ENCODE data around the gene ANKRD42. TPM values are rescaled to one million over a fixed set of nuclear protein-coding genes. Genes with fewer than 3 reads are reported as not detected.

ANKRD42 gene
- total and polyA plus RNA-seq, 2 donors (not counting 3 experiments of a cell fraction or from before 2014, with no cell fraction given) = 3.3 to 6.6 TPM

DNA sequence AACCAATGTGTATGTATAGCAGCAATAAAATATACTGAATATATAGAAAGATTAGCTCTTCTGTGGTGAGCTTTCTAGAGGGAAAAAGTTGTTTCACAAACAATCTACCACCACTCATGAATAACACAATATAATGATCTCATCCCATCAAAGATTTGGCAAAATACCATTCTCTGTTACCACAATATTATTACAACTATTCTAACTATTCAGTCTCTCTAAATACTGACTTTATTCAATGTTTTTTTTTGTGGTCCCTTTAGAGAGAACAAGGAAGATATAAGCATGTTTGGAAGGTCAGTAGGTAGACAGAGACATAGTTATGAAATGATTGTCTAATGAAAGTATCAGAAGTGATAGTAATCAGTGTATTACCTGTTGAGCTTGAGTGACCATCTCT, 84.8 kb downstream of the ANKRD42 start:
- Histone ChIP-seq H3K9ac (replicated peaks; ENCODE audit: extremely low read depth, insufficient read depth, low read length) (no peak overlapping the region), H3K4me1 (ENCODE audit: control insufficient read depth, extremely low read depth, insufficient read depth, low read length) (no peaks in the 10 kb centered on the region), H3K4me2 (ENCODE audit: insufficient read depth, low read length) (no peak overlapping the region), H3K4me3 (replicated peaks in 1 of 3; ENCODE audit: insufficient read depth in 1 of 3, low read depth in 1 of 3, low read length in 3 of 3) (no peak overlapping the region), H3K9me3 (replicated peaks; ENCODE audit: control insufficient read depth, insufficient read depth, low read length) (no peaks in the 10 kb centered on the region), H3K9me1 (replicated peaks; ENCODE audit: control insufficient read depth, extremely low read depth, insufficient read depth, low read length) (no peaks in the 10 kb centered on the region), H4K20me1 (replicated peaks; ENCODE audit: control insufficient read depth, extremely low read depth, insufficient read depth, low read length) (no peaks in the 10 kb centered on the region), H3K79me2 (ENCODE audit: control insufficient read depth, insufficient read depth, low read length) (peaks cover 16% of the 10 kb centered on the region), H3K27ac (ENCODE audit: insufficient read depth, low read depth, low read length) (no peak overlapping the region), H3K36me3 (ENCODE audit: control insufficient read depth in 2 of 2, extremely low read depth in 1 of 2, insufficient read depth in 2 of 2, low read length in 2 of 2) (peaks cover 0 to 9% of the 10 kb centered on the region in 2 experiments), H3K27me3 (ENCODE audit: control insufficient read depth in 2 of 2, insufficient read depth in 2 of 2, low read length in 2 of 2) (no peaks in the 10 kb centered on the region), H2AFZ (ENCODE audit: low read depth, low read length) (no peak overlapping the region)
- intact Hi-C loops (cut with micrococcal nuclease) (no loop called here), dilution Hi-C loops (cut with MboI; ENCODE audit: extremely low pct_ligation_motif_present, low sequenced_read_pairs) (no loop called here)
- no TSS peak for BruUV-seq (replicated peaks)
- ChIA-PET CTCF (no interaction called here), POLR2A (interaction anchor here (0.7 kb wide), 1 partner anchor 78 kb away, joined by 3 read pairs; no protein-coding TSS in a partner anchor)
- FAIRE-seq = no peak
- no peak for TF ChIP-seq GATA2 (IDR thresholded peaks at IDR 0.05; ENCODE audit: insufficient read depth, insufficient read length, low read depth, low read length)
- TF ChIP-seq CTCF (IDR thresholded peaks at IDR 0.05; ENCODE audit: extremely low read depth in 1 of 2, insufficient read depth in 1 of 2, low read depth in 1 of 2, low read length in 2 of 2) = no peak
- no peak for TF ChIP-seq POLR2AphosphoS5 (IDR thresholded peaks at IDR 0.05; ENCODE audit: insufficient read depth, low read depth, low read length)
- no peak for TF ChIP-seq POLR2A (IDR thresholded peaks at IDR 0.05; ENCODE audit: low read depth, low read length)
- TF ChIP-seq FOS (IDR thresholded peaks at IDR 0.05; ENCODE audit: borderline replicate concordance, insufficient read depth, low read length) = no peak
- no peak for TF ChIP-seq MYC (IDR thresholded peaks at IDR 0.05; ENCODE audit: low read depth, low read length)
- TF ChIP-seq, protein P1, sequence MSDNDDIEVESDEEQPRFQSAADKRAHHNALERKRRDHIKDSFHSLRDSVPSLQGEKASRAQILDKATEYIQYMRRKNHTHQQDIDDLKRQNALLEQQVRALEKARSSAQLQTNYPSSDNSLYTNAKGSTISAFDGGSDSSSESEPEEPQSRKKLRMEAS (IDR thresholded peaks at IDR 0.05; ENCODE audit: insufficient read depth, insufficient read length) = no peak
- TF ChIP-seq JUN (IDR thresholded peaks at IDR 0.05; ENCODE audit: borderline replicate concordance, insufficient read depth, insufficient read length, low read depth) = no peak
- no peak for TF ChIP-seq EZH2 (IDR thresholded peaks at IDR 0.05; ENCODE audit: borderline replicate concordance, low read depth, low read length, severe bottlenecking)
- DNase-seq (ENCODE audit: low read depth, low spot score) = no peak
